Endothelial cell of umbilical vein (primary cell): ENCODE results near the gene PDGFRB.

Source experiments
- CTCF ChIP-seq, 2 donors: IDR thresholded peaks; 1 replicate in 1 of 2; 2 replicates in 1 of 2; pipeline ENCODE4 v1.5.1; 2011; ENCODE audit warnings: low read length in 2 of 2, mild to moderate bottlenecking in 2 of 2, moderate library complexity in 2 of 2, control low read depth in 1 of 2, inconsistent platforms in 1 of 2, low read depth in 1 of 2; ENCODE audit not compliant: insufficient read depth in 1 of 2; ENCODE audit errors: extremely low read depth in 1 of 2
- EZH2 ChIP-seq: IDR thresholded peaks from 2 replicates; pipeline ENCODE4 v1.6.1; 2012; ENCODE audit warnings: borderline replicate concordance, low read depth, mild to moderate bottlenecking, moderate library complexity, low read length, inconsistent platforms; ENCODE audit not compliant: severe bottlenecking
- FOS ChIP-seq: IDR thresholded peaks from 2 replicates; pipeline ENCODE4 v1.6.1; 2011; ENCODE audit warnings: mild to moderate bottlenecking, low read length, moderate library complexity, borderline replicate concordance; ENCODE audit not compliant: insufficient read depth
- MAX ChIP-seq: IDR thresholded peaks from 2 replicates; pipeline ENCODE4 v1.6.1; 2011; ENCODE audit not compliant: insufficient read depth, insufficient read length
- POLR2A ChIP-seq: IDR thresholded peaks from 2 replicates; pipeline ENCODE4 v1.6.1; 2012; ENCODE audit warnings: low read depth, mild to moderate bottlenecking, control low read depth, low read length
- POLR2AphosphoS5 ChIP-seq: IDR thresholded peaks from 2 replicates; pipeline ENCODE4 v1.6.1; 2012; ENCODE audit warnings: low read depth, mild to moderate bottlenecking, control low read depth, low read length, moderate library complexity; ENCODE audit not compliant: insufficient read depth

- TF ChIP-seq CTCF (IDR thresholded peaks at IDR 0.05; ENCODE audit: extremely low read depth in 1 of 2, insufficient read depth in 1 of 2, low read depth in 1 of 2, low read length in 2 of 2) (no peak), POLR2A (no peak), EZH2 (no peak), POLR2AphosphoS5 (no peak), FOS (no peak), MAX (no peak)
Measured at GRCh38 chr5:150148117-150148927, 7.3 kb downstream of the PDGFRB start.
